RWPE1 (cell line): Measurements from ENCODE around the gene RELL1.

ENCODE experiments used
- CTCF ChIA-PET: fragments of 350-600 bp; sonication (Branson Sonifier 250); formaldehyde crosslinking; extraction: SDS; loops from one replicate; lab custom pipeline; 2021; lab: Yijun Ruan, JAX
- POLR2A ChIA-PET: fragments of 400-600 bp; formaldehyde crosslinking; extraction: SDS; loops from one replicate; lab custom pipeline; 2020; ENCODE audit warnings: antibody characterized with exemption; ENCODE audit not compliant: low non-redundant PET; lab: Yijun Ruan, JAX
- DNase-seq: peaks from one replicate; pipeline ENCODE4 v3.0.0; 2012; ENCODE audit warnings: low spot score
- H3K27ac ChIP-seq: fragments of 450-650 bp; 2 replicates; pipeline ENCODE4 v1.5.1; 2017
- CTCF ChIP-seq: fragments of 450-650 bp; conservative IDR thresholded peaks from 2 replicates; pipeline ENCODE4 v1.5.1; 2017; ENCODE audit warnings: low read depth, mild to moderate bottlenecking

Gene RELL1

GRCh38 chr4:37584493-37585060 is 101.6 kb downstream of the RELL1 start:
- H3K27ac ChIP-seq, result no peak overlapping the region
- ChIA-PET POLR2A (no interaction called here), CTCF (no interaction called here)
- DNase-seq, result no peak
- TF ChIP-seq CTCF, result no peak

DNA sequence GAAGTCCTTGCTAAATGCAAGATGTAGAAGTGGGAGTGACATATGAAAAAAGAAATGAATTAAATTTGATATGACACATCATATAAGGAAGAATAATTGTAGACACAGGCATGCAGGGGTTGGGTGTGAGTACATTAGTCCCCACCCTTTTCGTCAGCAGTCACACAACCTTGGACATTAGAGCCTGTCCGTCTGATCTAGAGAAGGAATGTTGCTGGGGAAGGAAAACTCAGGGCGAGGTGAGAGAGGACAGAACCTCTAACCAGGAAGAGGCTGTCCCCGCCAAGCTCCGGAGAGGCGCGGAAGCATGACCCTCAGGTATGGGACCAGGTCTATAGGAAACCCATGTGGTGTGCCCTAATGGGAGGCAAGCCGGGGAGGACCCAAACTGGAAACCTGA is 102.1 kb downstream of the RELL1 start:
- CTCF ChIA-PET, result no interaction called here
- POLR2A ChIA-PET, result no interaction called here
- TF ChIP-seq CTCF, result no peak
- no peak overlapping the region for H3K27ac ChIP-seq
- no peak for DNase-seq

DNA sequence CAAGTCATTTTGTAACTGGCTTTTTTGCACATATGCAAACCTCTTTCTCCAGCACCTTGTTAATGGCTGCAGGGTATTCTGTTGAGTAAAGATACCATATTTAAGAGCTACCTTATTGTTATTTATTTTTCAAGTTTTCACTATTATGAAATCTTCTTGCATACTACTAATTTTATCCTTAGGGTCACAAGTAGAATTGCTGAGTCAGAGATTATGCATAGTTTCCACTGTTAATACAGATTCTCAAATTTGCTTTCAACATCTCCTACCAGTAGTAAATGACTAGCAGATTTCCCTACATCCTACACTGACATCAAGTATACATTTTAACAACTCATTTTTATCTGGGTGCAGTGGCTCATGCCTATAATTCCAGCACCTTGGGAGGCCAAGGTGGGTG is 112.6 kb downstream of the RELL1 start:
- ChIA-PET POLR2A (no interaction called here), CTCF (interaction anchor here (0.7 kb wide), 1 partner anchor 209 kb away, joined by 4 read pairs; no protein-coding TSS in a partner anchor)
- H3K27ac ChIP-seq, result no peak overlapping the region
- TF ChIP-seq CTCF, result no peak
- DNase-seq, result no peak

DNA sequence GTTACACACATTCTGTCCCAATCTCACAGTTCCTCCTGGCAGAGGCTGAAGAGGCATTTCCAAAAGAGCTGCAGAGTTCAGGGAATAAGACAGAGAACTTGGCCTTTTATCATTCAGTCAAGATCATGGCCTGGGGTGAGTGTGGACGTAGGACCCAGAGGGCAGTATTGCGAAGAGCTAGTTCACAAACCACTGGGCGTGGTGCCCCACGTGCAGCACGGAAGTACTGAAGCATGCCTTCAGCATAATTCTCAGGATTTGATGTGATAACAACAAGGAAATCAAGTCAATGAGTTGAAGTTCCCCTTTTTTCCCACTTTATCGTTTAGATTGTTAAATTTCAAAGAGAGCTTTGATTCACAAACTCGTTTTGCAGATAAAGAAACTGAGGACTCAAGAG is 117.7 kb downstream of the RELL1 start:
- ChIA-PET CTCF (no interaction called here), POLR2A (no interaction called here)
- TF ChIP-seq CTCF, result no peak
- H3K27ac ChIP-seq, result no peak overlapping the region
- DNase-seq, result no peak

- ChIA-PET CTCF (interaction anchor here (1.0 kb wide), 2 partner anchors 36 to 133 kb away, joined by 3 to 4 read pairs; no protein-coding TSS in a partner anchor), POLR2A (no interaction called here)
- TF ChIP-seq CTCF, result no peak
- no peak for DNase-seq
- no peak overlapping the region for H3K27ac ChIP-seq
These were observed 118.3 kb downstream of the RELL1 start for GRCh38 chr4:37567836-37568235.

DNA sequence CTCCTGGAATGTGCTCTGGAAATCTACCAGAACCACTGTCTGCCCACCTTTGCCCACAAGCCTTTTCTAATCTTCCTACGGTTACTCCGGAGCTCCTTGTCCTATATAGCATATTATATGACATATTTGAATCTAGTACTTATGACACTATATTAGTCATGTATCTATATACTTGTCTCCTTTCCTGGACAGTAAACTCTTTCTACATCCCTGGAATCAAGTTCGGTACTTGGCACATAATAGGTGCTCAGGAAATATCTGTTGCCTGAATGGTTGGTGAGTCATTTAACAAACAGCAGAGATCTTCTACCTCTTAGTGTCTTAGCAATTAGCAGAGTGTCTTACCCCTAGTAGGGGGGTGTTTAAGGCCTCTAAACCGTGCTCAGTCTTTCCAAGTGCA is 123.6 kb downstream of the RELL1 start:
- POLR2A ChIA-PET, result no interaction called here
- no peak for TF ChIP-seq CTCF
- CTCF ChIA-PET, result no interaction called here
- DNase-seq, result peak; percentile 12
- H3K27ac ChIP-seq, result no peak overlapping the region
